HG02970 (cell line): Measurements from ENCODE around the gene DAZ4.
"Not testable (repeated sequence)": the region's sequence is repeated elsewhere in the genome, so short reads cannot be mapped to it uniquely, and the experiment has no call there.

ENCODE experiments used
- ATAC-seq: cut with Tn5 transposase; IDR thresholded peaks from one replicate; pipeline ENCODE4 v1.9.1; 2021; ENCODE audit warnings: mild to moderate bottlenecking, moderate library complexity, moderate number of reproducible peaks; ENCODE audit not compliant: unreplicated experiment, low FRiP score

DAZ4 gene, protein sequence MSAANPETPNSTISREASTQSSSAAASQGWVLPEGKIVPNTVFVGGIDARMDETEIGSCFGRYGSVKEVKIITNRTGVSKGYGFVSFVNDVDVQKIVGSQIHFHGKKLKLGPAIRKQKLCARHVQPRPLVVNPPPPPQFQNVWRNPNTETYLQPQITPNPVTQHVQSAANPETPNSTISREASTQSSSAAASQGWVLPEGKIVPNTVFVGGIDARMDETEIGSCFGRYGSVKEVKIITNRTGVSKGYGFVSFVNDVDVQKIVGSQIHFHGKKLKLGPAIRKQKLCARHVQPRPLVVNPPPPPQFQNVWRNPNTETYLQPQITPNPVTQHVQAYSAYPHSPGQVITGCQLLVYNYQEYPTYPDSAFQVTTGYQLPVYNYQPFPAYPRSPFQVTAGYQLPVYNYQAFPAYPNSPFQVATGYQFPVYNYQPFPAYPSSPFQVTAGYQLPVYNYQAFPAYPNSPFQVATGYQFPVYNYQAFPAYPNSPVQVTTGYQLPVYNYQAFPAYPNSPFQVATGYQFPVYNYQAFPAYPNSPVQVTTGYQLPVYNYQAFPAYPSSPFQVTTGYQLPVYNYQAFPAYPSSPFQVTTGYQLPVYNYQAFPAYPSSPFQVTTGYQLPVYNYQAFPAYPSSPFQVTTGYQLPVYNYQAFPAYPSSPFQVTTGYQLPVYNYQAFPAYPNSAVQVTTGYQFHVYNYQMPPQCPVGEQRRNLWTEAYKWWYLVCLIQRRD

DNA sequence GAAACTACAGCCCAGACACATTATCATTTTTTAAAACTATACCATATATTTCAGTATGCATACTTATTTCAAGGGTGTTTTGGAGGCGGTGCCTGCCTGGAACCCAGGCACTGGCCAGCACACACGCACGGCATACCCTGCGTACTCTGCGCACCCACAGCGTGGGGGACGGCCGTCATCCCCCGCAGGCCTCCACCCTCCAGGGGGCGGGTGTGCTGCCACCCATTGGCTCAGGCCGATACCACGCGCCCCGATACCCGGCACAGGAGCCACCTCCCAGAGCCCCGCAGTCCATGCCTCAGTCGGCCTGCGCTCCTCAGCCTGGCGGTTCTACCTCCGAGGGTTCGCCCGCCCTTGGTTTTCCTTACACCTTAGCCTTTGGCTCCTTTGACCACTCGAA is at the start of gene DAZ4:
Gene DAZ4, plus strand, starts transcription at position 301 of the 400 bp plus-strand sequence. CDS start 208 bp downstream, outside the sequence.
- not testable (repeated sequence) for ATAC-seq

DNA sequence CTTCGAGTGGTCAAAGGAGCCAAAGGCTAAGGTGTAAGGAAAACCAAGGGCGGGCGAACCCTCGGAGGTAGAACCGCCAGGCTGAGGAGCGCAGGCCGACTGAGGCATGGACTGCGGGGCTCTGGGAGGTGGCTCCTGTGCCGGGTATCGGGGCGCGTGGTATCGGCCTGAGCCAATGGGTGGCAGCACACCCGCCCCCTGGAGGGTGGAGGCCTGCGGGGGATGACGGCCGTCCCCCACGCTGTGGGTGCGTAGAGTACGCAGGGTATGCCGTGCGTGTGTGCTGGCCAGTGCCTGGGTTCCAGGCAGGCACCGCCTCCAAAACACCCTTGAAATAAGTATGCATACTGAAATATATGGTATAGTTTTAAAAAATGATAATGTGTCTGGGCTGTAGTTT is 20.4 kb upstream of the DAZ4 start, which contains the start of gene DAZ3:
Gene DAZ3, minus strand, starts transcription at position 101 of the 400 bp plus-strand sequence. CDS start 208 bp downstream, outside the sequence.
- ATAC-seq, result not testable (repeated sequence)

DNA sequence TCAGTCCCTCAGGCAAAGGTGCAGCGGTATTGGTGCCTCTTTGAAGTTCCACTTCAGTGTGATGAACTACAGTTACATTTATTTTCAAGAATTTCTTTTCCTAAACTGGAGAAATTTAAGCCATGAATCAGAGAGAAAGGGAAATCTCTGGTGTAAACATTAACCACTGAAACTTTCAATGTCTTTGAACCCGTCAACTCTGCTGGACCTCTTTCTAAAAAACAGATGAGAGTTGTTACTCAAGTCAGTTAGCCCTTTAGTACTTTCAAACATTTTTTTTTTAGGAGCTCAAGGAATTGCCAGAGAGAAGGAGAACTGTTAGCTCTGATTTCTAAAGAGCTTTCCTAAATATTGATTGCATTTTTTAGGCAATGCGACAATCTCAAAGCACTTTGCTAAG is 11.9 kb upstream of the DAZ4 start:
- not testable (repeated sequence) for ATAC-seq

DNA sequence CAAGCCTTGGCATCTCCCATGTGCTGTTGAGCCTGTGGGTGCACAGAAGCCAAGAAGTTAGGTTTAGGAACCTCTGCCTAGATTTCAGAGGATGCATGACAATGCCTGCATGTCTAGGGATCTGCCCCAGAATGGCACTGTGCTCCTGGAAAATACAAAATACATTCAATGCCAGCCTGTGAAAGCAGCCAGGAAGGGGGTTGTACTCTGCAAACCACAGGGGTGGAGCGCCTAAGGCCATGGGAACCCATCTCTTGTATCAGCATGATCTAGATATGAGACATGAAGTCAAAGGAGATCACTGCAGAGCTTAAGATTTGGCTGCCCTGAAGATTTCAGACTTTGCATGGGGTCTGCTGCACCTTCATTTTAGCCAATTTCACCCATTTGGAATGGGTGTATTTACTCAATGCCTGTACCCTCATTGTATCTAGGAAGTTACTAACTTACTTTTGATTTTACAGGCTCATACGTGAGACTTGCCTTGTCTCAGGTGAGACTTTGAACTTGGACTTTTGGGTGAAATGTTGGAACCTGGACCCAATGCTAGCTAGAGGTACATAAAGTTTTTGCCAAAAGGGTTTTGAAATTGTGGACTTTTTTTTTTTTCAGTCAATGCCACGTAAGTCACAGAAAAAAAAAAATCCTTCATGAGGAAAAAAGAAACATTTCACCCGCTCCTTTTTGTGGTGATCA is 9.4 kb upstream of the DAZ4 start:
- not testable (repeated sequence) for ATAC-seq

DNA sequence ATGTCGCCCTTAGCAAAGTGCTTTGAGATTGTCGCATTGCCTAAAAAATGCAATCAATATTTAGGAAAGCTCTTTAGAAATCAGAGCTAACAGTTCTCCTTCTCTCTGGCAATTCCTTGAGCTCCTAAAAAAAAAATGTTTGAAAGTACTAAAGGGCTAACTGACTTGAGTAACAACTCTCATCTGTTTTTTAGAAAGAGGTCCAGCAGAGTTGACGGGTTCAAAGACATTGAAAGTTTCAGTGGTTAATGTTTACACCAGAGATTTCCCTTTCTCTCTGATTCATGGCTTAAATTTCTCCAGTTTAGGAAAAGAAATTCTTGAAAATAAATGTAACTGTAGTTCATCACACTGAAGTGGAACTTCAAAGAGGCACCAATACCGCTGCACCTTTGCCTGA is 8.7 kb upstream of the DAZ4 start:
- ATAC-seq, result not testable (repeated sequence)
